ENCODE data around the gene CA10.

DNA sequence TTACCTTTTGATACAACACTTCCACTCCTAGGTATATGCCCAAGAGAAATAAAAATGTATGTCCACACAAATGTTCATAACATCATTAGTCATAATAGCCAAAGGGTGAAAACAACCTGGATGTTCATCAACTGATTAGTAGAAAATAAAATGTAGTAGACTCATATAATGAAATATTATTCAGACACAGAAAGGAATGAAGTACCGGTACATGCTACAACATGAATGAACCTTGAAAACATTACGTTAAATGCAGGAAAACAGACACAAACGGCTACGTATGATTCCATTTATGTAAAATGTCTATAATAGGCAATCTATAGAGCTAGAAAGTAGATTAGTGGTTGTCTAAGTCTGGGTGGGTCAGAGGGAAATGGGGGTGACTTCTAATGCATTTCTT, 358.5 kb downstream of the CA10 start:
- TF ChIP-seq POLR2A (IDR thresholded peaks at IDR 0.05; ENCODE audit: low read depth, low read length) (no peak), RAD21 (IDR thresholded peaks at IDR 0.05; ENCODE audit: low read length) (no peak)
- TF ChIP-seq, protein P1, sequence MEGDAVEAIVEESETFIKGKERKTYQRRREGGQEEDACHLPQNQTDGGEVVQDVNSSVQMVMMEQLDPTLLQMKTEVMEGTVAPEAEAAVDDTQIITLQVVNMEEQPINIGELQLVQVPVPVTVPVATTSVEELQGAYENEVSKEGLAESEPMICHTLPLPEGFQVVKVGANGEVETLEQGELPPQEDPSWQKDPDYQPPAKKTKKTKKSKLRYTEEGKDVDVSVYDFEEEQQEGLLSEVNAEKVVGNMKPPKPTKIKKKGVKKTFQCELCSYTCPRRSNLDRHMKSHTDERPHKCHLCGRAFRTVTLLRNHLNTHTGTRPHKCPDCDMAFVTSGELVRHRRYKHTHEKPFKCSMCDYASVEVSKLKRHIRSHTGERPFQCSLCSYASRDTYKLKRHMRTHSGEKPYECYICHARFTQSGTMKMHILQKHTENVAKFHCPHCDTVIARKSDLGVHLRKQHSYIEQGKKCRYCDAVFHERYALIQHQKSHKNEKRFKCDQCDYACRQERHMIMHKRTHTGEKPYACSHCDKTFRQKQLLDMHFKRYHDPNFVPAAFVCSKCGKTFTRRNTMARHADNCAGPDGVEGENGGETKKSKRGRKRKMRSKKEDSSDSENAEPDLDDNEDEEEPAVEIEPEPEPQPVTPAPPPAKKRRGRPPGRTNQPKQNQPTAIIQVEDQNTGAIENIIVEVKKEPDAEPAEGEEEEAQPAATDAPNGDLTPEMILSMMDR (conservative IDR thresholded peaks at IDR 0.05; ENCODE audit: low read depth, low read length), result no peak
